Activated CD8-positive, alpha-beta memory T cell treated with anti-CD3 and anti-CD28 coated beads, Interleukin-2, amount 50 U/mL, for 24 hours (primary cell): ENCODE data around the gene TAF1B.

ENCODE experiments used
- DNase-seq: peaks from one replicate; pipeline ENCODE4 v3.0.0-alpha.2; 2020; ENCODE audit errors: extremely low read depth

Gene TAF1B

GRCh38 chr2:9808334-9809063, 34.8 kb upstream of the TAF1B start:
- DNase-seq = no peak

DNA sequence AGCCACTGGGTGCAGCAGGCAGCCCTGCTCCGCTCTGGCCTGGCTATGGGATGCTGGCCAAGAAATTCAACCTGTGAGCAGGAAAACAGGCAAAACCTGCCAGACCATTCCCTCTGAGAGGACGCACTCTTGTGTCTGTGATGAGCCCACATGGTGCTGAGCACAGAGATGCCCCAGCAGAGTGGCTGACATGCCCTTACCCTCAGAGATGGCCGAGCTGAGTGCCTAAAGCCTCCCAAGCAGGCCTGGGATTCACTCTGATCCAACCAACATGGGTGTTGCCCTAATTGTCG, 34.3 kb upstream of the TAF1B start:
- DNase-seq = no peak

- no peak for DNase-seq
Measured at GRCh38 chr2:9809448-9810088, 33.7 kb upstream of the TAF1B start.

DNA sequence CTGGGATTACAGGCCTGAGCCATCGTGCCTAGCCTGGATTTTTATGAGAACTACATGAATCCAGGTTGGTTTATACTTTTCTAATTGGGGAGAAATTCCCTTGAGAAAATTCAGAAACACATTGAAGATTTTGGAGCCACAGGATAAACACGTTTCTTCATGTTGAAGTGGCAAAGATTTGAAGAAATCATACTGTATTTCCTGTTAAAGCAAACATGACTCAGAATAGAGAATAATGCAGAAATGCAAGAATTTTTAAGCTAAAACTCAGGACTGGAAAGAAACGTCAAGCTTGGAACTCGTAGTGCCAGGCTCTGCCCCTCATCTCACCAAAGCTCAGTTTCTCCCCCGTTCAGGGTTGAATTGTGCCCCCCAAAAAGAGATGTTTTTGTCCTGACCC, 32.1 kb upstream of the TAF1B start:
- DNase-seq = no peak

DNA sequence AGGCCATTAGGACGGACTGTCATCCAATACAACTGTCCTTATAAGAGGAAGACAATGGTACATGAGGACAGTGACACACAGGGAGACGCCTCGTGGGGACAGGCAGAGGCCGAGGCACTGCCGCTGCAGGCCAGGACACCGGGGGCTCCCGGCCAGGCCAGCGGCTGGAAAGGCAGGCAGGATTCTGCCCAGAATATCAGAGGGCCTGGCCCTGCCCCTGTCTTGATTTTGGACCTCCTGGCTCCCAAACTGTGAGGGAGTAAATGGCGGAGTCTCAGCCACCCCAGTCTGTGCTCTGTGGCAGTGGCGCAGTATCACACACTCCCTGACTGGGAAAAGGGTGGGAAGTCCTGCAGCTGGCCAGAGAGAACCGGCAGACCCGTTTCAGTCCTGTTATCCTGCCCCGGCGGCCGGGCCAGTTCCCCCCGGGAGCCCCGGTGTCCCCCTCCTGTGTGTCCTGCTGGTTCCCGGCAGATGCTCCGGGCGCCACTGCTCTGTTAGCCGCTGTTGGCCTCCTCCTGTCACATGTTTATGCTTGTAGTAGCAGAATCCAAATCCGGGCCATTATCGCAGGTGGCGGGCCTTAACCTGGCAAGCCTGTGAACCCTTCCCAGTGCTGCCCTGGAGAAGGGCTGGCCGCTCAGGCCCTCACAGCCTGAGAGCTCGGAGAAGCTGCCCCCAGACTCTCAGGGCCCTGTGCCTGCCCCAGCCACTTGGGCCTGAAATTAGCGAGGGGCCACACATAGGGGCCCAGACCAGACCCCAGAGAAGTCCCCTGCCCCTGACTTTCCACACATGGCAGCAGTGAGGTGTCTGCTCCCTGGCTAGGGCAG, 31.4 kb upstream of the TAF1B start:
- DNase-seq = no peak

GRCh38 chr2:9812945-9813311, 30.3 kb upstream of the TAF1B start:
- DNase-seq = no peak

DNA sequence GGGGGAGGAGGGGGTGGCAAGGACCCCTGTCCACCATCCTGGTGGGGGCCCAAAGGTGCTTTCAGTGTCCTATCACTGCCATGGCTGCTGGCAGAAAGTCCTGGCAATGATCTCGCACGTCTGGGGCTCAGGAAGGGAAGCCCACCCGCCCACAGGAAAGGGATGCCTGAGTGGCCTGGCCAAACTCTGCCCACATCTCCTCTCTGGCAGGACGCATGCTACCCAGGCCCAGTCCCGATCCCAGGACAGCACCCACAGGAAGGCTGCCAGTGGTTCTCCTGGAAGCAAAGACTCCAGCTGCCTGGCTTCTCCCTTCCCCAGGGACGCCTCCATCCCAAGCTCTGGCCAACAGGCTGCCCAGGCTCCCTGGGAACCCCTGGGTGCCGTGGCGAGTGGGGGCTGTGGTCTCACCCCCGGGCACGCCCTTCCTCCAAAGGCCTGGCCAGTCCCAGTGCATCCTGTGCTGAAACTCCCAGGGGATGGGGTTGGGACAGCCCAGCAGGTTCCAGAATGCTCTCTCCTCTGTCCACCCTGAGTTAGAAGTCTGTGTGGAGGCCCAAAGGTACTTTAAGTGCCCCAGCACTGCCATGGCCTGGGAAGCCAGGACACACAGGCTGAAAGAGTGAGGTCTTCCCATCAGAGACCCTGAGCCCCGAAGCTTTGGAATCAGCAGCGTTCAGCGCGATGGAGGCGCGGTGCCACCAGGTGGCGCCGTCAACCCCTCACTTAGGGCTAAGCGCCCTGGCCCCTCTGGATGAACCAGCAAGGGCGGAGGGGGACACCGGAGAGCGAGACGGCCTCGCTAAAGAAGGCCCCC, 29.8 kb upstream of the TAF1B start:
- peak; percentile 32 for DNase-seq

- no peak for DNase-seq
Measured at GRCh38 chr2:9814129-9814868, 29.0 kb upstream of the TAF1B start.

- no peak for DNase-seq
Measured at GRCh38 chr2:9815076-9815475, 28.2 kb upstream of the TAF1B start.

- DNase-seq = no peak
Measured at GRCh38 chr2:9815844-9816279, 27.4 kb upstream of the TAF1B start.

DNA sequence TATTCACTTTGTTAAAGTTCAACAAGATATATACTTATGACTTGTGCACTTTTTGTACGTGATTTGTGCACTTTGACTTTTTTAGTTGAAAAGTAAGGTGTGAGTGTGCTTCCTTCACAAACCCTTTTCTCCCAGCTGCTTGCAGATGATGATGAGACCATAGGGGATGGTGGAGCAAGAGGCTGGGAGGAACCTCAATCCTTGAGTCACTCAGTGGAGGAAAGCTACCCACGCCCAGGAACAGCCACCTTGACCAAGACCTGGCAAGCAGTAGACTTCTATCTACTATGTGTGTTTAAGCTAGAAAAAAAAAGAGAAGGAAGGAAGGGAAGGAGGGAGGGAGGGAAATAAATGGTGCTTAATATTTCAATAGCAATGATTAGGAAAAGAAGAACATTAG, 25.2 kb upstream of the TAF1B start:
- no peak for DNase-seq

- DNase-seq = no peak
Measured at GRCh38 chr2:9819551-9819950, 23.7 kb upstream of the TAF1B start.

DNA sequence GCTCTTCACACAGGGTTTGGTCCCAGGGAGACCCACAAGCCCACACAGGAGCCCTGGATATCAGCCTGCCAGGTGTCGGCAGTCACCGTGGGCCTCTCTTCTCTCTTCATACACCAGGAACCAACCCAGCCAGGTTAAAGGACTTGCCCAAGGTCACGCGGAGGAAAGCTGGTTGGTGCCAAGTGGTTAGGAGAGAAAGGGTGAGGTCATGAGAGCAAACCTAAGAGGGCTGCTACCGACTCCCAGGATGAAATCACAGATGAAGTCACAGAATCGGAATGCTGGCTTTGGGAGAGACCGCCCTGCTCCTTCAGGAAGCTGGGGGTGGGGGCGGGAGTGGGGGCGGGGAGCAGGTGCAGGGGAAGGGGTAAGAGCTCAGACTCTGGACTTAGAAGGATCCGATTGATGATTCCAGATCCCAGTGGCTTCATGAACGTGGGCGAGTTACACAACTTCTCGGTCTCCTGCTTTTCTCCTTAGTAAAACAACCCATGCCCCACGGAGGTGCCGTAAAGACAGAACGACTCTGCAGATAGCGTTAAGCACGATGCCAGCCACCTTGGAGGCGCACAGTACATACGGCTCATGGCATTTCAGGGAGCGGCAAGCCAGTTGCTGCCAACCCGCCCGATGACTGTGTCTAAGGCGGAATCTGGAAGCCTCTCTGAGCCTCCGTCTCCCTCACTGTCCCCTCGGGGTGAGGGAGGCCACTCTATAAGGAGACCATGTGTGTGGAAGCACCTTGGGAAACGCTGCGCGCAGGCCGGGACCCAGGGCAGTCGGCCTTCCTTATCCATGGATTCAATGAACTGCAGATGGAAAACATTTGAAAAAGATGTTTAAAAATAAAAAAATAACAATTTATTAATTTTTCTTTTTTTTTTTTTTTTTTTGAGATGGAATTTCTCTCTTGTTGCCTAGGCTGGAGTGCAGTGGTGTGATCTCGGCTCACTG, 23.0 kb upstream of the TAF1B start:
- no peak for DNase-seq

- DNase-seq = no peak
Measured at GRCh38 chr2:9821805-9822445, 21.3 kb upstream of the TAF1B start.

- DNase-seq = no peak
Measured at GRCh38 chr2:9824441-9824840, 18.8 kb upstream of the TAF1B start.

DNA sequence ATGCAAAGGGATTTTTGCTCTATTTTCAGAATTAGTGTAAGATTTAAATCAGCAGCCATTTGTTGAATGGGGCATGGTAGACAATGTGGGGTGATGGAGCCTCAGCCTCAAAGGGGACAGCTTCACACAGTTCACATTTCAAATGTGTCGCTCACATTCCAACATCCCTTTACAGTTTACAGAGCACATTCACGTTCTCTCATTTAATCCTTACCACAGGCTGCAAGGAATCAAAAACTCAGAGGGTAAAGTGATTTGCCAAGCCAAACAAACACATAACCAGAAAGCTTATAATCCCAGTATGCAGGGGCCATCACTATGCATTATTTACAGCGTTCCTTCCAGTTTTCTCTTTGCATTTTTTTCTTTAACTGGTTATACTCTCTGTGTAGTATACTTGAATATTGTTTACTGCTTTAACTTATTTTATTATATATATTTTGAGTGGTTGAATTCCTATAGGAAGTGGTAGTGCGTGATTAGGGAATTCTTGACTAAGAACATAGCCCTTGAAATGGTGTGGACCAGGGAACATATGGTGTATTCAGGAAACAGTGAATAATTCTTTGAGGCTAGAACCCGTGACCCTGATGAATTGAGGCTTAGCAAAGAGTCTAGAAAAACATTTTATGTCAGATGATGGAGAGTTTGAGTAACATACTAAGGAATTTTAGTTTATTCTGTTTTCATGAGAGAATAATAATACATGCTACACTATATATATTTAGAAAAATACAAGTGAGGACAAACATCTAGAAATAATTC, 18.1 kb upstream of the TAF1B start:
- no peak for DNase-seq

GRCh38 chr2:9826208-9826607, 17.1 kb upstream of the TAF1B start:
- DNase-seq = no peak

- no peak for DNase-seq
Measured at GRCh38 chr2:9830685-9831410, 12.4 kb upstream of the TAF1B start.
